Stimulated activated CD4-positive, alpha-beta T cell treated with anti-CD3 and anti-CD28 coated beads, Interleukin-12 subunit alpha, Interleukin-12 subunit beta, amount 100 ng/mL, for 4 hours (primary cell): ENCODE measurements around the gene MYO18A.

Experiments
- DNase-seq: peaks from one replicate; pipeline ENCODE4 v3.0.0-alpha.2; 2020

Gene MYO18A

GRCh38 chr17:29073045-29073444 lies 107.2 kb downstream of the MYO18A start:
- no peak for DNase-seq

GRCh38 chr17:29071303-29071702 lies 108.9 kb downstream of the MYO18A start:
- DNase-seq = no peak

- no peak for DNase-seq
Measured at GRCh38 chr17:29070781-29071180, 109.4 kb downstream of the MYO18A start.

GRCh38 chr17:29070308-29070707 lies 109.9 kb downstream of the MYO18A start:
- no peak for DNase-seq

GRCh38 chr17:29069526-29070041 lies 110.6 kb downstream of the MYO18A start:
- no peak for DNase-seq

- no peak for DNase-seq
Measured at GRCh38 chr17:29068818-29069217, 111.4 kb downstream of the MYO18A start.

- DNase-seq = no peak
Measured at GRCh38 chr17:29066606-29067005, 113.6 kb downstream of the MYO18A start.

GRCh38 chr17:29066047-29066446 lies 114.2 kb downstream of the MYO18A start:
- no peak for DNase-seq

GRCh38 chr17:29063992-29064391 lies 116.2 kb downstream of the MYO18A start:
- no peak for DNase-seq

- DNase-seq = no peak
Measured at GRCh38 chr17:29062215-29062614, 118.0 kb downstream of the MYO18A start.

GRCh38 chr17:29061036-29061435 lies 119.2 kb downstream of the MYO18A start:
- no peak for DNase-seq

GRCh38 chr17:29060475-29060874 lies 119.7 kb downstream of the MYO18A start:
- DNase-seq = no peak

- no peak for DNase-seq
Measured at GRCh38 chr17:29059281-29059680, 120.9 kb downstream of the MYO18A start.

- no peak for DNase-seq
Measured at GRCh38 chr17:29058391-29058790, 121.8 kb downstream of the MYO18A start.

GRCh38 chr17:29057361-29057760 lies 122.8 kb downstream of the MYO18A start:
- DNase-seq = no peak

GRCh38 chr17:29054835-29055234 lies 125.4 kb downstream of the MYO18A start:
- DNase-seq = no peak

- no peak for DNase-seq
Measured at GRCh38 chr17:29051731-29052130, 128.5 kb downstream of the MYO18A start.

GRCh38 chr17:29051194-29051593 lies 129.0 kb downstream of the MYO18A start:
- DNase-seq = no peak

- no peak for DNase-seq
Measured at GRCh38 chr17:29050176-29050575, 130.0 kb downstream of the MYO18A start.

- no peak for DNase-seq
Measured at GRCh38 chr17:29049541-29050145, 130.6 kb downstream of the MYO18A start.

GRCh38 chr17:29048440-29049368 lies 131.5 kb downstream of the MYO18A start:
- no peak for DNase-seq

- DNase-seq = no peak
Measured at GRCh38 chr17:29046473-29046839, 133.7 kb downstream of the MYO18A start.

- no peak for DNase-seq
Measured at GRCh38 chr17:29045734-29046472, 134.3 kb downstream of the MYO18A start.
